Occipital lobe (tissue), 2 donors: ENCODE data around the gene TMEM212. TPM values are rescaled to one million over a fixed set of nuclear protein-coding genes. Genes with fewer than 3 reads are reported as not detected.
A peak's percentile ranks its signal among the peaks of the same experiment; 100 is the strongest.

ENCODE experiments used
- DNase-seq: peaks from one replicate; lab custom pipeline; 2025; lab: John Stamatoyannopoulos, UW
- total RNA-seq: library from RNA; depleted of rRNA; stranded (reverse); fragments of >200 nt; gene quantifications from one replicate; pipeline ENCODE4 v1.2.3, GENCODE V29; 2014

The TMEM212 gene
- total RNA-seq: not detected

GRCh38 chr3:171842864-171843518 is at the start of gene TMEM212:
Gene TMEM212 (plus strand): TSS chr3:171843349. CDS start chr3:171843384, 35 bp downstream.
- no peak for DNase-seq

GRCh38 chr3:171796625-171797264 is 46.4 kb upstream of the TMEM212 start:
- DNase-seq: no peak

- no peak for DNase-seq
Measured at GRCh38 chr3:171797265-171797679, 45.9 kb upstream of the TMEM212 start.

GRCh38 chr3:171797873-171798272 is 45.3 kb upstream of the TMEM212 start:
- DNase-seq: no peak

- no peak for DNase-seq
Measured at GRCh38 chr3:171799501-171799900, 43.6 kb upstream of the TMEM212 start.

- no peak for DNase-seq
Measured at GRCh38 chr3:171801738-171802589, 41.2 kb upstream of the TMEM212 start.

GRCh38 chr3:171802590-171802956 is 40.6 kb upstream of the TMEM212 start:
- DNase-seq: no peak

GRCh38 chr3:171803044-171803443 is 40.1 kb upstream of the TMEM212 start:
- DNase-seq: no peak

- no peak for DNase-seq
Measured at GRCh38 chr3:171804618-171805389, 38.3 kb upstream of the TMEM212 start.

- no peak for DNase-seq
Measured at GRCh38 chr3:171805687-171806086, 37.5 kb upstream of the TMEM212 start.

GRCh38 chr3:171806200-171807128 is 36.7 kb upstream of the TMEM212 start:
- no peak for DNase-seq

GRCh38 chr3:171807129-171807675 is 35.9 kb upstream of the TMEM212 start:
- no peak for DNase-seq

- no peak for DNase-seq
Measured at GRCh38 chr3:171807806-171808205, 35.3 kb upstream of the TMEM212 start.

GRCh38 chr3:171809611-171809860 is 33.6 kb upstream of the TMEM212 start:
- no peak for DNase-seq

- DNase-seq: peak; percentile 85
Measured at GRCh38 chr3:171809861-171810628, 33.1 kb upstream of the TMEM212 start, which contains the start of gene PLD1. Gene PLD1 (minus strand): TSS chr3:171810483. CDS start chr3:171738051, 72,432 bp downstream.

- DNase-seq: no peak
Measured at GRCh38 chr3:171810629-171811294, 32.4 kb upstream of the TMEM212 start.

- DNase-seq: no peak
Measured at GRCh38 chr3:171811295-171811912, 31.7 kb upstream of the TMEM212 start.

GRCh38 chr3:171811913-171812335 is 31.2 kb upstream of the TMEM212 start:
- no peak for DNase-seq
